WTC11 (cell line): ENCODE data around the gene TSPAN9. TPM values are rescaled to one million over a fixed set of nuclear protein-coding genes. Genes with fewer than 3 reads are reported as not detected.

Experiments
- ATAC-seq: fragments of 200-7000 bp; cut with Tn5 transposase; 2 replicates; pipeline ENCODE4 v1.10.0; 2021; ENCODE audit warnings: mild to moderate bottlenecking, moderate library complexity
- CTCF ChIA-PET: fragments of 300-600 bp; sonication (Branson Sonifier 250); formaldehyde crosslinking; loops from one replicate; lab custom pipeline; 2021; ENCODE audit warnings: antibody characterized with exemption; lab: Charles Lee
- POLR2A ChIA-PET: fragments of 350-600 bp; sonication (Branson Sonifier 250); formaldehyde crosslinking; loops from one replicate; lab custom pipeline; 2021; ENCODE audit warnings: antibody characterized with exemption; lab: Charles Lee
- DNase-seq: peaks from one replicate; pipeline ENCODE4 v3.0.0; 2021; ENCODE audit warnings: low spot score
- H3K27ac Mint-ChIP-seq: 2 replicates; pipeline ENCODE4 v1.8.0; 2021; ENCODE audit warnings: mixed read lengths
- H3K27me3 Mint-ChIP-seq: 2 replicates; pipeline ENCODE4 v1.8.0; 2021; ENCODE audit warnings: low read depth, mild to moderate bottlenecking, moderate library complexity, mixed read lengths
- H3K36me3 Mint-ChIP-seq: 2 replicates; pipeline ENCODE4 v1.8.0; 2021; ENCODE audit warnings: mixed read lengths
- H3K4me1 Mint-ChIP-seq: 2 replicates; pipeline ENCODE4 v1.8.0; 2022; ENCODE audit warnings: mixed read lengths
- H3K4me3 Mint-ChIP-seq: 2 replicates; pipeline ENCODE4 v1.8.0; 2021; ENCODE audit warnings: mild to moderate bottlenecking, moderate library complexity, mixed read lengths
- H3K9me3 Mint-ChIP-seq: 2 replicates; pipeline ENCODE4 v1.8.0; 2021; ENCODE audit warnings: mixed read lengths
- ATF1 ChIP-seq: sonication (generic); formaldehyde crosslinking; IDR thresholded peaks from 2 replicates; pipeline ENCODE4 v1.8.1; 2023; ENCODE audit warnings: mild to moderate bottlenecking, moderate library complexity, missing genetic modification reagents
- ATF6 ChIP-seq: sonication (generic); formaldehyde crosslinking; IDR thresholded peaks from 2 replicates; pipeline ENCODE4 v1.8.1; 2023; ENCODE audit warnings: mild to moderate bottlenecking, missing genetic modification reagents
- E2F4 ChIP-seq: sonication (generic); formaldehyde crosslinking; IDR thresholded peaks from 2 replicates; pipeline ENCODE4 v1.8.1; 2022; ENCODE audit warnings: low read depth, mild to moderate bottlenecking, moderate library complexity, missing genetic modification reagents, borderline replicate concordance
- ESRRA ChIP-seq: sonication (generic); formaldehyde crosslinking; IDR thresholded peaks from 2 replicates; pipeline ENCODE4 v1.8.1; 2022; ENCODE audit warnings: mild to moderate bottlenecking, missing genetic modification reagents, borderline replicate concordance
- FOXJ3 ChIP-seq: sonication (generic); formaldehyde crosslinking; IDR thresholded peaks from 2 replicates; pipeline ENCODE4 v1.9.0; 2021; ENCODE audit warnings: missing genetic modification reagents, mild to moderate bottlenecking, borderline replicate concordance
- FOXK1 ChIP-seq: sonication (generic); formaldehyde crosslinking; IDR thresholded peaks from 2 replicates; pipeline ENCODE4 v1.8.0; 2022; ENCODE audit warnings: mild to moderate bottlenecking, moderate library complexity, missing genetic modification reagents
- FOXP4 ChIP-seq: sonication (generic); formaldehyde crosslinking; IDR thresholded peaks from 2 replicates; pipeline ENCODE4 v1.8.0; 2022; ENCODE audit warnings: mild to moderate bottlenecking, missing genetic modification reagents
- KAT7 ChIP-seq: sonication (generic); formaldehyde crosslinking; IDR thresholded peaks from 2 replicates; pipeline ENCODE4 v1.8.1; 2023; ENCODE audit warnings: missing genetic modification reagents, mild to moderate bottlenecking, borderline replicate concordance
- PREB ChIP-seq: sonication (generic); formaldehyde crosslinking; IDR thresholded peaks from 2 replicates; pipeline ENCODE4 v1.8.1; 2022; ENCODE audit warnings: mild to moderate bottlenecking, missing genetic modification reagents, moderate library complexity, borderline replicate concordance
- SOX15 ChIP-seq: fragments of 250-450 bp; sonication (Bioruptor Pico); IDR thresholded peaks from 2 replicates; pipeline ENCODE4 v1.9.0; 2021; ENCODE audit warnings: mild to moderate bottlenecking
- TP53 ChIP-seq: sonication (generic); formaldehyde crosslinking; IDR thresholded peaks from 2 replicates; pipeline ENCODE4 v1.8.1; 2023; ENCODE audit warnings: mild to moderate bottlenecking, missing genetic modification reagents
- ZNF219 ChIP-seq: sonication (generic); formaldehyde crosslinking; IDR thresholded peaks from 2 replicates; pipeline ENCODE4 v1.8.0; 2023; ENCODE audit warnings: missing genetic modification reagents, mild to moderate bottlenecking, borderline replicate concordance
- total RNA-seq: library from RNA; stranded (reverse); gene quantifications from 3 replicates; pipeline ENCODE4 v1.2.3, GENCODE V29; 2021
- TF ChIP-seq, protein P1 (sequence below): sonication (generic); formaldehyde crosslinking; conservative IDR thresholded peaks from 2 replicates; pipeline ENCODE4 v1.8.1; 2023; ENCODE audit warnings: mild to moderate bottlenecking, low read depth, missing genetic modification reagents, moderate library complexity
- TF ChIP-seq, protein P2 (sequence below): sonication (generic); formaldehyde crosslinking; IDR thresholded peaks from 2 replicates; pipeline ENCODE4 v1.8.1; 2022; ENCODE audit warnings: missing genetic modification reagents, borderline replicate concordance
- TF ChIP-seq, protein P3 (sequence below): sonication (generic); formaldehyde crosslinking; IDR thresholded peaks from 2 replicates; pipeline ENCODE4 v1.8.0; 2022; ENCODE audit warnings: missing genetic modification reagents

The TSPAN9 gene
- total RNA-seq, 1 experiment from 2014 or later: 27.6 TPM

GRCh38 chr12:3177778-3178425 lies 100.7 kb downstream of the TSPAN9 start (continued):
- TF ChIP-seq SOX15 (CRISPR knock-in tag): no peak
- TF ChIP-seq, protein P1, sequence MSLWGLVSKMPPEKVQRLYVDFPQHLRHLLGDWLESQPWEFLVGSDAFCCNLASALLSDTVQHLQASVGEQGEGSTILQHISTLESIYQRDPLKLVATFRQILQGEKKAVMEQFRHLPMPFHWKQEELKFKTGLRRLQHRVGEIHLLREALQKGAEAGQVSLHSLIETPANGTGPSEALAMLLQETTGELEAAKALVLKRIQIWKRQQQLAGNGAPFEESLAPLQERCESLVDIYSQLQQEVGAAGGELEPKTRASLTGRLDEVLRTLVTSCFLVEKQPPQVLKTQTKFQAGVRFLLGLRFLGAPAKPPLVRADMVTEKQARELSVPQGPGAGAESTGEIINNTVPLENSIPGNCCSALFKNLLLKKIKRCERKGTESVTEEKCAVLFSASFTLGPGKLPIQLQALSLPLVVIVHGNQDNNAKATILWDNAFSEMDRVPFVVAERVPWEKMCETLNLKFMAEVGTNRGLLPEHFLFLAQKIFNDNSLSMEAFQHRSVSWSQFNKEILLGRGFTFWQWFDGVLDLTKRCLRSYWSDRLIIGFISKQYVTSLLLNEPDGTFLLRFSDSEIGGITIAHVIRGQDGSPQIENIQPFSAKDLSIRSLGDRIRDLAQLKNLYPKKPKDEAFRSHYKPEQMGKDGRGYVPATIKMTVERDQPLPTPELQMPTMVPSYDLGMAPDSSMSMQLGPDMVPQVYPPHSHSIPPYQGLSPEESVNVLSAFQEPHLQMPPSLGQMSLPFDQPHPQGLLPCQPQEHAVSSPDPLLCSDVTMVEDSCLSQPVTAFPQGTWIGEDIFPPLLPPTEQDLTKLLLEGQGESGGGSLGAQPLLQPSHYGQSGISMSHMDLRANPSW: no peak
- TF ChIP-seq PREB (CRISPR knock-in tag): no peak
- TF ChIP-seq, protein P2, sequence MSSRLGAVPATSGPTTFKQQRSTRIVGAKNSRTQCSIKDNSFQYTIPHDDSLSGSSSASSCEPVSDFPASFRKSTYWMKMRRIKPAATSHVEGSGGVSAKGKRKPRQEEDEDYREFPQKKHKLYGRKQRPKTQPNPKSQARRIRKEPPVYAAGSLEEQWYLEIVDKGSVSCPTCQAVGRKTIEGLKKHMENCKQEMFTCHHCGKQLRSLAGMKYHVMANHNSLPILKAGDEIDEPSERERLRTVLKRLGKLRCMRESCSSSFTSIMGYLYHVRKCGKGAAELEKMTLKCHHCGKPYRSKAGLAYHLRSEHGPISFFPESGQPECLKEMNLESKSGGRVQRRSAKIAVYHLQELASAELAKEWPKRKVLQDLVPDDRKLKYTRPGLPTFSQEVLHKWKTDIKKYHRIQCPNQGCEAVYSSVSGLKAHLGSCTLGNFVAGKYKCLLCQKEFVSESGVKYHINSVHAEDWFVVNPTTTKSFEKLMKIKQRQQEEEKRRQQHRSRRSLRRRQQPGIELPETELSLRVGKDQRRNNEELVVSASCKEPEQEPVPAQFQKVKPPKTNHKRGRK: no peak
- no peak for TF ChIP-seq ZNF219 (CRISPR knock-in tag)

DNA sequence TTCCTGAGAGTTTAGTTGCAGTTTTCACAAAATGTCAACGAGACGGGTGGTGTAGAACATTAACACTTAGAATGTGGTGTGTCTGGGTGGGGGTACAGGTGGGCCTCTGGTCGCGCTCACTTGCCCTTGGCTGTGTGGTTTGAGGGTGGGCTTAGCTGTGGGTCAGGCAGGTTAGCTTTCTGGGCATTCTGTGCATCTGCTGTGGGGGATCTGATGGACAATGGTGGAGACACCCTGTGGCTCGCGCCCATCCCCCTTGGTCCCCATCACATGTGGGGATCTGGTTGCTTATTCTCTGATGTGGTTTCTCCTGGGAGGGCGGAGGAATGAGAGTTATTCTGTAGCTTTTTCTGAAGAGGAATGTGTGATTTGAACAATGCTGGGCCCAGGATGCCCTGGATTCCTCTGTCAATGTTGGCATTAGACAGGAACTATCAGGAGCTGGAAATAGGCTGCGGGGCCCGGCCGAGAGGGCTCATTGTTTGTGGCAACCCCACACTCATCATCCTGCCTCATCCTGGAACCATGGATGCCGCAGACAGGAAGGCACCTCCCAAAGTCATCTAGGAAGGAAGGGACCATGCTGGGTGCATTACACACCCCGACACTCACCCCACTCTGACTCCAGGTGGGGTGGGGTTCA lies 101.6 kb downstream of the TSPAN9 start:
- no peak for TF ChIP-seq ESRRA (CRISPR knock-in tag)
- 0 out of 2 replicates have a peak, but pooled peaks have one; percentile 34 for TF ChIP-seq TP53 (CRISPR knock-in tag)
- no peak for TF ChIP-seq FOXP4 (CRISPR knock-in tag)
- no peaks in the 10 kb centered on the region for H3K9me3 Mint-ChIP-seq
- H3K4me1 Mint-ChIP-seq: peaks cover 42% of the 10 kb centered on the region
- H3K4me3 Mint-ChIP-seq: no peak overlapping the region
- DNase-seq (no peak), ATAC-seq (no peak)
- CTCF ChIA-PET: interaction anchor here (0.9 to 2.5 kb wide), 8 partner anchors 8 to 121 kb away, joined by 3 to 13 read pairs (median 4); no protein-coding TSS in a partner anchor
- no peaks in the 10 kb centered on the region for H3K27me3 Mint-ChIP-seq
- H3K36me3 Mint-ChIP-seq: no peaks in the 10 kb centered on the region
- peak overlapping the region; percentile 45 for H3K27ac Mint-ChIP-seq
- POLR2A ChIA-PET: no interaction called here

DNA sequence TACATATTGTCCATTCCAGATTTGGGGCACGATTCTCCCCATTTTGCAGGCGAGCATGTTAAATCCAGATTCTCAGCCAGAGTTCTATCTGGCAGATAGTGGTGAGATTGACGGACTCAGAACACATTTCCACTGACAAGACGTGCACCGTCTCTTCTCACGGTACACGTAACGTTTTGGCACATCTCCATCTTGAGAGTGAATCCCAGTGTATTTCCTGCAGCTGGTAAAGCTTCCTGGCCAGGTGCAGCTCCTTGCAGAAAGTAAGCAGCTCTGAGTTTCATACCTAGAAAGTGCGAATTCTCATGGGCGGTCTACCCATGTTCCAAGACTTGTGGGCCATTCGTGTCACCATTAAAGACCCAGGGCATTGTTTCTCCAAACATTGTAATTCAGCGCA lies 102.6 kb downstream of the TSPAN9 start:
- TF ChIP-seq E2F4 (CRISPR knock-in tag): no peak
- TF ChIP-seq ATF1 (CRISPR knock-in tag): no peak
- no peak for TF ChIP-seq ZNF219 (CRISPR knock-in tag)
- no peak for TF ChIP-seq TP53 (CRISPR knock-in tag)
- no peak for TF ChIP-seq KAT7 (CRISPR knock-in tag)
- TF ChIP-seq ATF6 (CRISPR knock-in tag): no peak
- no peak for TF ChIP-seq FOXJ3 (CRISPR knock-in tag)
- TF ChIP-seq FOXK1 (CRISPR knock-in tag): no peak
- TF ChIP-seq, protein P3, sequence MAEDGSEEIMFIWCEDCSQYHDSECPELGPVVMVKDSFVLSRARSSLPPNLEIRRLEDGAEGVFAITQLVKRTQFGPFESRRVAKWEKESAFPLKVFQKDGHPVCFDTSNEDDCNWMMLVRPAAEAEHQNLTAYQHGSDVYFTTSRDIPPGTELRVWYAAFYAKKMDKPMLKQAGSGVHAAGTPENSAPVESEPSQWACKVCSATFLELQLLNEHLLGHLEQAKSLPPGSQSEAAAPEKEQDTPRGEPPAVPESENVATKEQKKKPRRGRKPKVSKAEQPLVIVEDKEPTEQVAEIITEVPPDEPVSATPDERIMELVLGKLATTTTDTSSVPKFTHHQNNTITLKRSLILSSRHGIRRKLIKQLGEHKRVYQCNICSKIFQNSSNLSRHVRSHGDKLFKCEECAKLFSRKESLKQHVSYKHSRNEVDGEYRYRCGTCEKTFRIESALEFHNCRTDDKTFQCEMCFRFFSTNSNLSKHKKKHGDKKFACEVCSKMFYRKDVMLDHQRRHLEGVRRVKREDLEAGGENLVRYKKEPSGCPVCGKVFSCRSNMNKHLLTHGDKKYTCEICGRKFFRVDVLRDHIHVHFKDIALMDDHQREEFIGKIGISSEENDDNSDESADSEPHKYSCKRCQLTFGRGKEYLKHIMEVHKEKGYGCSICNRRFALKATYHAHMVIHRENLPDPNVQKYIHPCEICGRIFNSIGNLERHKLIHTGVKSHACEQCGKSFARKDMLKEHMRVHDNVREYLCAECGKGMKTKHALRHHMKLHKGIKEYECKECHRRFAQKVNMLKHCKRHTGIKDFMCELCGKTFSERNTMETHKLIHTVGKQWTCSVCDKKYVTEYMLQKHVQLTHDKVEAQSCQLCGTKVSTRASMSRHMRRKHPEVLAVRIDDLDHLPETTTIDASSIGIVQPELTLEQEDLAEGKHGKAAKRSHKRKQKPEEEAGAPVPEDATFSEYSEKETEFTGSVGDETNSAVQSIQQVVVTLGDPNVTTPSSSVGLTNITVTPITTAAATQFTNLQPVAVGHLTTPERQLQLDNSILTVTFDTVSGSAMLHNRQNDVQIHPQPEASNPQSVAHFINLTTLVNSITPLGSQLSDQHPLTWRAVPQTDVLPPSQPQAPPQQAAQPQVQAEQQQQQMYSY (CRISPR knock-in tag): no peak
- TF ChIP-seq, all 79 proteins: peak for 0
- ATAC-seq: no peak
- Mint-ChIP-seq H3K4me1 (peaks cover 49% of the 10 kb centered on the region), H3K36me3 (no peaks in the 10 kb centered on the region), H3K27me3 (no peaks in the 10 kb centered on the region), H3K27ac (no peak overlapping the region), H3K9me3 (no peaks in the 10 kb centered on the region), H3K4me3 (no peak overlapping the region)
- no peak for DNase-seq
- CTCF ChIA-PET: interaction anchor here (1.0 to 2.5 kb wide), 6 partner anchors 17 to 120 kb away, joined by 3 to 13 read pairs (median 4); no protein-coding TSS in a partner anchor
- POLR2A ChIA-PET: no interaction called here
